Tibial nerve (tissue), 4 donors: ENCODE results near the gene ATP6V0E2. TPM values are rescaled to one million over a fixed set of nuclear protein-coding genes. Genes with fewer than 3 reads are reported as not detected.

Experiments
- DNase-seq, 2 donors: peaks; one replicate each; pipeline ENCODE4 v3.0.0-alpha.2; 2019; ENCODE audit warnings: low spot score in 2 of 2
- H3K27ac ChIP-seq, 4 donors: fragments of 200-600 bp; sonication (generic) in 3 of 4; one replicate each; pipeline ENCODE4 v1.5.1; 2017 to 2019; ENCODE audit warnings: mild to moderate bottlenecking in 1 of 4
- H3K27me3 ChIP-seq, 2 donors: fragments of 200-600 bp; sonication (generic) in 1 of 2; one replicate each; pipeline versions ENCODE4 v1.5.1 to v1.6.0; 2017 to 2019
- H3K36me3 ChIP-seq, 3 donors: fragments of 200-600 bp; sonication (generic); one replicate each; pipeline ENCODE4 v1.5.1; 2018 to 2019
- H3K4me1 ChIP-seq, 4 donors: fragments of 200-600 bp; sonication (generic) in 3 of 4; one replicate each; pipeline ENCODE4 v1.5.1; 2017 to 2019
- H3K4me3 ChIP-seq, 4 donors: fragments of 200-600 bp; sonication (generic) in 3 of 4; one replicate each; pipeline ENCODE4 v1.5.1; 2017 to 2019; ENCODE audit warnings: mild to moderate bottlenecking in 1 of 4, moderate library complexity in 1 of 4
- H3K9me3 ChIP-seq, 4 donors: fragments of 200-600 bp; sonication (generic) in 3 of 4; one replicate each; pipeline ENCODE4 v1.5.1; 2017 to 2019
- CTCF ChIP-seq, 5 experiments: fragments of 200-600 bp in 3 of 5; fragments of 450-650 bp in 2 of 5; sonication (generic) in 3 of 5; IDR thresholded peaks; one replicate each; pipeline ENCODE4 v1.5.1; 2016 to 2019; ENCODE audit warnings: antibody characterized with exemption in 5 of 5, mild to moderate bottlenecking in 3 of 5, moderate library complexity in 2 of 5
- EP300 ChIP-seq, 2 donors: sonication (generic); formaldehyde crosslinking; IDR thresholded peaks; one replicate each; pipeline ENCODE4 v1.6.1; 2017; ENCODE audit warnings: antibody characterized with exemption in 2 of 2, mild to moderate bottlenecking in 1 of 2
- POLR2A ChIP-seq, 2 donors: fragments of 450-650 bp; IDR thresholded peaks; one replicate each; pipeline ENCODE4 v1.6.1; 2017; ENCODE audit warnings: antibody characterized with exemption in 2 of 2, mild to moderate bottlenecking in 2 of 2, moderate library complexity in 2 of 2
- WGBS, 2 donors: methylation state at CpG; one replicate each; pipeline ENCODE4 v1.1.5; 2018; 5-methylcytosine and 5-hydroxymethylcytosine counted together
- total RNA-seq, 4 donors: library from RNA; depleted of rRNA; stranded (reverse); fragments of >200 nt; gene quantifications; one replicate each; pipeline ENCODE4 v1.1.0, GENCODE V29; 2016

ATP6V0E2 gene
- total RNA-seq, 4 donors from 2014 or later = 28.7 to 49.5 (median 38.1) TPM

GRCh38 chr7:149831741-149832219, 42.0 kb upstream of the ATP6V0E2 start:
- 67 to 72% methylated on average over 9 of the region's 9 CpGs for WGBS, 2 donors
- Histone ChIP-seq H3K27me3 (no peaks in the 10 kb centered on the region), H3K27ac (no peak overlapping the region), H3K4me1 (no peaks in the 10 kb centered on the region), H3K4me3 (no peak overlapping the region), H3K9me3 (no peaks in the 10 kb centered on the region), H3K36me3 (no peaks in the 10 kb centered on the region)
- no peak for DNase-seq
- TF ChIP-seq POLR2A (IDR thresholded peaks at IDR 0.05) = no peak
- TF ChIP-seq EP300 (IDR thresholded peaks at IDR 0.05) = no peak
- TF ChIP-seq CTCF (IDR thresholded peaks at IDR 0.05) = no peak

GRCh38 chr7:149832332-149833041, 41.3 kb upstream of the ATP6V0E2 start:
- no peak for DNase-seq
- TF ChIP-seq CTCF (IDR thresholded peaks at IDR 0.05) (no peak), POLR2A (IDR thresholded peaks at IDR 0.05) (no peak), EP300 (IDR thresholded peaks at IDR 0.05) (no peak)
- Histone ChIP-seq H3K4me3 (no peak overlapping the region), H3K36me3 (no peaks in the 10 kb centered on the region), H3K9me3 (no peaks in the 10 kb centered on the region), H3K27ac (no peak overlapping the region), H3K4me1 (peaks cover 0 to 1% (median 0%) of the 10 kb centered on the region in 4 donors), H3K27me3 (no peaks in the 10 kb centered on the region)
- 59 to 67% methylated on average over 10 to 13 of the region's 13 CpGs for WGBS, 2 donors

- H3K9me3 ChIP-seq = no peaks in the 10 kb centered on the region
- TF ChIP-seq POLR2A (IDR thresholded peaks at IDR 0.05) = no peak
- no peak for TF ChIP-seq CTCF (IDR thresholded peaks at IDR 0.05)
- no peak for TF ChIP-seq EP300 (IDR thresholded peaks at IDR 0.05)
- H3K27me3 ChIP-seq = no peaks in the 10 kb centered on the region
- H3K27ac ChIP-seq = no peak overlapping the region
- no peaks in the 10 kb centered on the region for H3K36me3 ChIP-seq
- no peak for DNase-seq
- peaks cover 0 to 6% (median 0%) of the 10 kb centered on the region in 4 donors for H3K4me1 ChIP-seq
- 81 to 85% methylated on average over 10 to 12 of the region's 12 CpGs for WGBS, 2 donors
- no peak overlapping the region for H3K4me3 ChIP-seq
These were observed 40.2 kb upstream of the ATP6V0E2 start for GRCh38 chr7:149833495-149834130.

GRCh38 chr7:149834601-149835000, 39.2 kb upstream of the ATP6V0E2 start:
- no peak overlapping the region for H3K4me3 ChIP-seq
- DNase-seq = no peak

More at GRCh38 chr7:149834601-149835000, 39.2 kb upstream of the ATP6V0E2 start:
- WGBS, 2 donors = 85 to 86% methylated on average over 8 of the region's 8 CpGs
- no peak for TF ChIP-seq POLR2A (IDR thresholded peaks at IDR 0.05)
- TF ChIP-seq EP300 (IDR thresholded peaks at IDR 0.05) = no peak
- no peak for TF ChIP-seq CTCF (IDR thresholded peaks at IDR 0.05)
- Histone ChIP-seq H3K27ac (no peak overlapping the region), H3K36me3 (no peaks in the 10 kb centered on the region), H3K4me1 (peaks cover 0 to 16% (median 4%) of the 10 kb centered on the region in 4 donors), H3K27me3 (no peaks in the 10 kb centered on the region), H3K9me3 (no peaks in the 10 kb centered on the region)
